Umbilical cord (tissue), 2 donors: Measurements from ENCODE around the gene TRIM66. TPM values are rescaled to one million over a fixed set of nuclear protein-coding genes. Genes with fewer than 3 reads are reported as not detected.
A peak's percentile ranks its signal among the peaks of the same experiment; 100 is the strongest.

ENCODE experiments used
- DNase-seq: peaks from one replicate; pipeline ENCODE4 v3.0.0-alpha.2; 2015; ENCODE audit warnings: low spot score
- total RNA-seq: library from RNA; depleted of rRNA; stranded (reverse); fragments of >200 nt; gene quantifications from one replicate; pipeline ENCODE4 v1.2.3, GENCODE V29; 2014; ENCODE audit warnings: low replicate concordance; ENCODE audit not compliant: insufficient read depth

TRIM66 gene
- total RNA-seq, 1 donor from 2014 or later: 12.3 TPM

GRCh38 chr11:8612522-8612921 lies 69.9 kb downstream of the TRIM66 start:
- peak; percentile 29 for DNase-seq

- DNase-seq: peak; percentile 53
Measured at GRCh38 chr11:8610532-8611116, 71.8 kb downstream of the TRIM66 start.

- peak; percentile 74 for DNase-seq
Measured at GRCh38 chr11:8608652-8609051, 73.8 kb downstream of the TRIM66 start.

GRCh38 chr11:8605971-8606563 lies 76.4 kb downstream of the TRIM66 start:
- peak; percentile 71 for DNase-seq

- DNase-seq: peak; percentile 99
Measured at GRCh38 chr11:8604078-8604723, 78.3 kb downstream of the TRIM66 start.

- DNase-seq: no peak
Measured at GRCh38 chr11:8603696-8604077, 78.8 kb downstream of the TRIM66 start.

GRCh38 chr11:8601376-8602133 lies 80.9 kb downstream of the TRIM66 start:
- no peak for DNase-seq

- DNase-seq: no peak
Measured at GRCh38 chr11:8598506-8598905, 84.0 kb downstream of the TRIM66 start.

- DNase-seq: no peak
Measured at GRCh38 chr11:8597182-8597581, 85.3 kb downstream of the TRIM66 start.

- DNase-seq: no peak
Measured at GRCh38 chr11:8596504-8597046, 85.9 kb downstream of the TRIM66 start.

GRCh38 chr11:8593935-8594909 lies 88.2 kb downstream of the TRIM66 start, which contains the start of gene STK33:
Gene STK33, minus strand, starts transcription at chr11:8594228. Its CDS starts 119,323 bp downstream, at chr11:8474905.
- peak; percentile 48 for DNase-seq

GRCh38 chr11:8593455-8593854 lies 89.0 kb downstream of the TRIM66 start:
- no peak for DNase-seq

- DNase-seq: no peak
Measured at GRCh38 chr11:8587915-8588314, 94.5 kb downstream of the TRIM66 start.

GRCh38 chr11:8586805-8587204 lies 95.7 kb downstream of the TRIM66 start:
- no peak for DNase-seq

GRCh38 chr11:8586184-8586583 lies 96.3 kb downstream of the TRIM66 start:
- DNase-seq: no peak

- DNase-seq: no peak
Measured at GRCh38 chr11:8584511-8584910, 98.0 kb downstream of the TRIM66 start.

GRCh38 chr11:8584082-8584481 lies 98.4 kb downstream of the TRIM66 start:
- peak; percentile 21 for DNase-seq

GRCh38 chr11:8581300-8581699 lies 101.2 kb downstream of the TRIM66 start:
- DNase-seq: no peak

- DNase-seq: no peak
Measured at GRCh38 chr11:8577791-8578581, 104.5 kb downstream of the TRIM66 start.

GRCh38 chr11:8574798-8575197 lies 107.7 kb downstream of the TRIM66 start:
- DNase-seq: no peak
